ENCODE measurements around the gene CDC14A.
"Not testable (repeated sequence)": the region's sequence is repeated elsewhere in the genome, so short reads cannot be mapped to it uniquely, and the experiment has no call there.

Gene CDC14A

DNA sequence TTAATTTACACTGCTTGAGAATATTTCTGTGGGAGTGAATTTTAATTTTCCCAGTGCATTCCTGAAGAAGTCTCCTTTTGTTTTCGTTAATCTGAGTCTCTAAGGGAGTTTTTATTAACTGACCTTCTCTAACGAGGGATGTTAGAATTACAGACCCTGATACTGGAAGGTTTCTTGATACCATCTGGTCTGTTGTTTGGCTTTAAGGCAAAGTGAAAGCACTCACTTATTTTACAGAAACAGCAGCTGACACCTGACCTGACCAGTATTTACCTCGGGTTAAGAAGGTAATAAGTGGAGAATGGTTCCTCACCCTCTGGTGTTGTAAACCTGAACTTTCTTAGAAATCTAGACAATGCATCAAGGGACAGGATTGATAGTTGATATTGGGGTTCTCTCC lies 12.4 kb downstream of the CDC14A start:
- peak; percentile 19 for DNase-seq

DNA sequence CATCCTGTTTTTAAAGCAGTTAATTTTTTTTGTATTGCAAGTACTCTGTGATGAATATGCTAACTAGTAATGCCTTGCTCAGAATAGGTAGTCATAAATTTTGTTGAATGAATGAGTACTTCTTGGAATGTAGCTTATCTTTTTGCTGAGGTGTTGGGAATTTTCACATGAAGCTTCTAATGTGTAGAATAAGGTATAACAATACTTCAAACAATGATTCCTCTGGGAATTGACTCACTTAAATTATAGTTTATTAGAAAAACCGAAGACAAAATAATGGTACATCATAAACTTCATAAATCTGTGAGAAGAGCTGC lies 13.9 kb downstream of the CDC14A start:
- no peak for DNase-seq

DNA sequence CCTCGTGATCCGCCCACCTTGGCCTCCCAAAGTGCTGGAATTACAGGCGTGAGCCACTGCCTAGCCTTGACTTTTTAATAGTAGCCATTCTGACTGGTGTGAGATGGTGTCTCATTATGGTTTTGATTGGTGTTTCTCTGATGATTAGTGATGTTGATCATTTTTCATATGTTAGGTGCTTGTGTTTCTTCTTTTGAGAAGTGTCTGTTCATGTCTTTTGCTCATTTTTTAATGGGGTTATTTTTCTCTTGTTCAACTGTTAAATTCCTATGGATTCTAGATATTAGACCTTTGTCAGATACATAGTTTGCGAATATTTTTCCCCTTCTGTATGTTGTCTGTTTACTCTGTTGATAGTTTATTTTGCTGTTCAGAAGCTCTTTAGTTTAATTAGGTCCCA lies 17.0 kb downstream of the CDC14A start:
- DNase-seq: not testable (repeated sequence)

DNA sequence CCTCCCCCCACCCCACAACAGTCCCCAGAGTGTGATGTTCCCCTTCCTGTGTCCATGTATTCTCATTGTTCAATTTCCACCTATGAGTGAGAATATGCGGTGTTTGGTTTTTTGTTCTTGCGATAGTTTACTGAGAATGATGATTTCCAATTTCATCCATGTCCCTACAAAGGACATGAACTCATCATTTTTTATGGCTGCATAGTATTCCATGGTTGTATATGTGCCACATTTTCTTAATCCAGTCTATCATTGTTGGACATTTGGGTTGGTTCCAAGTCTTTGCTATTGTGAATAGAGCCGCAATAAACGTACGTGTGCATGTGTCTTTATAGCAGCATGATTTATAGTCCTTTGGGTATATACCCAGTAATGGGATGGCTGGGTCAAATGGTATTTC lies 21.6 kb downstream of the CDC14A start:
- DNase-seq: not testable (repeated sequence)

DNA sequence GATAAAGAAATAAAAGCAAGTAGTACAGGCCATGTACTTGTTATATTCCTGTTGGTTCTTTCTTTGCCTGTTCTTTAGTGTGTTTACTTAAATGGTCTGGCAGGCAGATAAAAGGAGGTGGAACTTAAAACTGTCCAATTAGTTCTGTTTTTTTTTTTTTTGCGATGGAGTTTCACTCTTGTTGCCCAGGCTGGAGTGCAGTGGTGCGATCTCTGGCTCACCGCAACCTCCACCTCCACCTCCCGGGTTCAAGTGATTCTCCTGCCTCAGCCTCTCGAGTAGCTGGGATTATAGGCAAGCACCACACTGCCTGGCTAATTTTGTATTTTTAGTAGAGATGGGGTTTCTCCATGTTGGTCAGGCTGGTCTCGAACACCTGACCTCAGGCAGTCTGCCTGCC lies 24.6 kb downstream of the CDC14A start:
- DNase-seq: not testable (repeated sequence)

DNA sequence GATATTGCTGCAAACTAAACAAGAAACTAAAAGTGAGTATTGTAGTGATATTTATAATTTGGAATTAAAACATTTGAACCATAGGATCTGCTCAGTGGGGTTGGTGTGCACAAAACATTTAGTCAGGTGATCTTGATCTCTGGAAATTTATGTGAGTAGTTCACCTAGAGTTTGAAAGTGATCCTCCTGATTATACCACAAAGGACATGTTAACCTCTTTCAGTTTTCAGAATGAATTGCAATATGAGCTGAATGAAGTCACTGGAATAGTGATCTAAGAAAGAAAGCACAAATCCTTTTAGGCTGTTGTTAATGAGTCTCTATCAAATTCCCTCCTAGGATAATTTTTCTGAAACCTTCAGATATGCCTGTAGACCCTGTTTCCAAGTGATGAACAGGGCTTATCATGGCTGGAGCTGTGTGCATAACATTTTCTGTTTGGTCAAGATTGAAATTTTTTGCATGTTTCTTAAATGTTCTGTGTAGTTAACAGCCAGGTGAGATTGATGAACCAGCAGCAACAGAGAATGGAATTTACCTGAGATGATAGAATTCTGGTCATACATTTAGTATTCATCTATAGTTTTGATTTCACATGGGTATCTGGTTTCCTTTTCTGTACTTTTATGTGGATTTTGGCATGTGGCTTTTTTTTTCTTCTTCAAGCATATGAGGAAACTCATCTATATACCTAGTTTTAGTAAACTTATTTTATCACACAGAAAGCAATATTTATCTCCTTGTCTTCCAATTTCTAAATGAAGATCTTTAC lies 25.5 kb downstream of the CDC14A start:
- DNase-seq: no peak

DNA sequence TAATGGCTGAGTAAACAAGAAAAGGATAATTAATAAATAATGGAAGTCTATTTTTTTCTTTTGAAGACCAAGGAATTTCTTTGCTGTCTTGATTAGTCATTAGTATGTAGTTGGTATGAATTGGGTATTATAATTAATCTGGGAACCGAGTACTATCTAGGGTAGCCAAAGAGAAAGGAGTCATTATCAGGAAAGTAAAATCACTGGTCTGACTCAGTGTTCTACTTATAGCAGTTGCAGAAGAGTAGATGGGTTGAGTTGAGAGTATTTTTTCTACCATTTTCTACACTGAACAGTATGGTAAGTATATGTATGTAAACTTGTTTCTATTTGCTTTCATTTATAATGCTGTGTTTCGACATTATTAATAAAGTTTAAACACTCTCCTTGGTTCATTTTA lies 26.6 kb downstream of the CDC14A start:
- DNase-seq: no peak

DNA sequence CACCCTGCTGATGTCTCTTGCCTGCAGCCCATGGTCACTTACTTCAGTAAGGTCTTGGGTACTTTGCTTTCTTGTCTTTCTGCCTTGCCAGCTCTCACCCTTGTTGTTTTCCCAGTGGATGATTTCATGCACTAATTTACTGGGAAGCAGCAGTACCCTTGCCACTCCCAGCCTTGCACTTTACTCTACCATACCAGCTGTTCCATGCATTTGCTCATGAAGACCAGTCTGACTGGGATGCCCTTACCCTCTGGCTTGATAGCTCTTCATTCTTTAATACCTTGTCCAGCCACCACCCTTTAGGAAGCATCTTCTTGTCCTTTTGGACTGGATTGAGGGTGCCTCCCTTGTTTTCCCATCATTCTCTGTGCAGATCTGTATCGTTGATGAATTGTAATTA lies 28.3 kb downstream of the CDC14A start:
- no peak for DNase-seq

DNA sequence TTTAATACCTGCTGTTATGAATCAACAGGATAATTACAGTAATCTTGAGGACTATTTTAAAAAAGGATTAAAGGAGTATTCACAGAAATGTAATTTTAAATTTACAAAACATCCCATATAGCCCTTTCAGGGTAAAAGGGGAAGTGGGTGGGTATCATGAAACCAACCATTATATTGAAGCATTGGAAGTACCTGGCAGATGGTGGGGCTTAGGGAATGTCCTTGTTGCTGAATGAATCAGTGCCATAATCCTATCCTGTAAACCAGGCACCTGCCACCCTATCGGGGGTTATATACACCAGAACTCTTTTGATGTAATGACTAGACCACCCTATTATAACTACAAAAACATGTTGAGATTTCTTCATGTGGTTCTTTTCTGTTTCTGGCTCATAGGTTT lies 30.4 kb downstream of the CDC14A start:
- DNase-seq: peak; percentile 79

DNA sequence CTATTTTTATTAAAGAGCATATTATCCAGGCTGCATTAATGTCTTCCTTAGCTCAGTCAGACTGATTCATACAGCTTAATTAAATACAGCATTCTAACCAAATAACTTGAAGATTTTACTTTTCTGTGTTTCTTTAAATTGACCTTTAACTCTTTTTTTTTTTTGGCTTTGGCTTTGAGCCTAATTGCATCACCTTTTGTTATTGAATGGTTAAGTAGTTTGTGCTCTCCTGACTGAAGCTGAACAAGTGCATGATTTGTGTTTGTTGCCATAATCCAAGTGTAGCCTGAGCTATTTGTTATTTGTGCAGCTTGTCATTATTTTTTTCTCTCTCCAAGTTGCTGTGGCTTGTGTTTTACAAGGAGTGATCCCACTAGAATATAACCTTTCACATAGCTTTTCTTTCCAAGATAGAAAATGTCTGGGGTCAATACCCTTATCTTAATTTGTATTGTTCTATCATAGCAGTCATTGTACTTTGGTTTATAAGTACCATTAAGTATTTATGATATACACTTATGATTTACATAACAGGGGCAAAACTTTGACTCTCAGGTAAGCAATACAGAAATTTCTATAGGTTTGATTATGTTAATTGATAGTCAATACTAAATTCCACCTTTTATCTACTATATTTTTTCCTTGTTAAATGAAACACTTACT lies 31.6 kb downstream of the CDC14A start:
- DNase-seq: no peak

DNA sequence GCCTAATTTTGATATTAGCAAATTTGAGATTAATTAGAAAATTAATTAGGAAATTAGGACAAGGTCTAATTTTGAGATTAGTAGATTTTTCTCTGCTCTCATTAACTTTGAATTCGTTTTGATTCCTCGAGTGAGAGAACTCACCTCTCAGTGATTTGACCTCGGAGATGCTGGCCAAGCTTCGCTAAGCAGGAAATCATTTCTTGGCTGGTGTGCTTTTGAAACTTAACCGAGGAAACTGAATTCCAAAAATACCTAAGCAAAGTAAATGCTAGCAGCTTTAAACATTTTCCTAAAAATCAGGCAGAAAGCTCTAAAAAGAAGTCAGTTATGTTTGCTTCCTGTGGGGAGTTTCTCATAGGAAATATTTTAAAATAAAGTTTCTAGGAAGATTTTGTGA lies 34.9 kb downstream of the CDC14A start:
- no peak for DNase-seq

DNA sequence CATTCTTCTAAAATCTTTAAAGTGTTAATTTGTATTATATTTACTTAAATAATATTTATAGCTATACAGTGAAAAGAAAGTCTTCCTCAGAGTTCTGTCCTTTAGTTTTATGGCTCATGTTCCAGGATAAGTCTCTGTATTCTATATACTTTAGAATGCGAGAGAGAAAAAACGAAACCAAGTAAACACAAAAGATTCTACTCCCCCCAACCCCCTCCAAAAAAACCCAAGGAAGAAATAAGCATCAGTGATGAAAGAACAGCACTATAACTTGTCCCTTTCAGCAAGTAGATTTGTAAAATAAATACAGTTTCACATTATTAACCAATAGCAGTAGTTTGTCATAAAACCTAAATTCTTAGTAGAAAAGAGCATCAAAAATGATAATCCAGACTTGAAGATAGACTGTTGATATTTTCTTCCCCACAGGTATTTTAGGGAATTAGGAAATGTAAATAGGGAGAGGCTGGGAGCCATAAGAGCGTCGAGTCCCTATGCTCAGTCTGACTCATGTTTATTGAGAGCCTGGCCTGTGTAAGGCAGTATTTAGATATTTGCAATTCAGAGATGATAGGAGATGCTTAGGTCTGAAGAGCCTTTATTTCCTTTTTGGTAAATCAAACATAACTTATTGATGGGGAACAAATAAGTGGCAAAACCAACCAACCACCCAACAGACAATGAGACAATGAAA lies 35.5 kb downstream of the CDC14A start:
- no peak for DNase-seq

DNA sequence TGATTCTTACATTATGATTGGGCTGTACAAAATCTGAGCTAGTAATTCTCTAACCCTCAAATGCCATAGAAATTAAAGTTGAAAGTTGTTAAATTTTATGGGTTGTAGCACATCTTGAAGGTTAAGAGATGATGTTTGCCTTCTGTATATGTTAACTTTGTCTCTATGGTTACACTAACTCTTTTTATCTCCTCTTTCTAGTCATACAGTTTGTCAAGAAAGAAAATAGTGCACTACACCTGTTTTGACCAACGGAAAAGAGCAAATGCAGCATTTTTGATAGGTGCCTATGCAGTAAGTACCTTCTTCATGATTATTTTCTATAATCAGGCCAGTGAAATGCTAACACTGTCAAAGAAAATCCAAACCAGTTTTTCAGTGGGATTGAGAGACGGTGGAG lies 38.2 kb downstream of the CDC14A start:
- DNase-seq: no peak

DNA sequence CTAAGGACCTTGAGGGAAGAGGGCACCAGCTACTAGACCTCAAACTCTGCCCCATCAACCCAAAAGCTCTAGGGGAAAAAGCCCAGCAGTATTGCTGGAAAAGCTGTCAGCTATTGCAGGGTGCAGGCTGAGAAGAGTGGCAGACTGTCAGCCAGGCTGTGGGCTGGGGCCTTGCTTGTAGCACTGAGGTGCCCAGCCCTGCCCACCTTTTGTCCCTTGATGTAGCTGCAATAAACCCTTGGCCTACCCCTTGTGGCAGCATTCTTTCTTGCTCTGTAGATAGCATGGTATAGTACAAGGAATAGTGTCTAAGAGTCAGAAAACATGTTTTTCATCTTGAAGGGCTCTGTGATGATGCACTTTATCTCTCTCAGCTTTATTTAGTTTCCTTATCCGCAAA lies 39.4 kb downstream of the CDC14A start:
- DNase-seq: no peak

DNA sequence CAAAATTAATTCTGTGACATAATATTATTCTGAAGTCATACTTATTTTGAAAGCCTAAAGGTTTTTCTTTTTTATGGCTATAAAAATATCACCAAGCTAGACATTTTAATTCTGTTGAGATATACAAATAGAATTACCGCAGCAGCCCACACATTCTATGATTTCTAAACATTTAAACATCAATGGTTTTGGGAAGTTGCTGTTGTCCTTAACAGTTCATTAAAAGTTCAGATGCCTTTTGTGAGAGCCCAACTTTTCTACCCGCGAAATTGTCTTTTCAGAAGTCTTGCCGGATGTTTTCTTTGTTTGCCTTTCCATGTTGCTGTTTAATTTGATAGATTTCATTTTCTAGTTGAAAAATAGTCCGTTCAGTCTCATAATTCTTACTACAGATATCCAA lies 40.5 kb downstream of the CDC14A start:
- DNase-seq: no peak

DNA sequence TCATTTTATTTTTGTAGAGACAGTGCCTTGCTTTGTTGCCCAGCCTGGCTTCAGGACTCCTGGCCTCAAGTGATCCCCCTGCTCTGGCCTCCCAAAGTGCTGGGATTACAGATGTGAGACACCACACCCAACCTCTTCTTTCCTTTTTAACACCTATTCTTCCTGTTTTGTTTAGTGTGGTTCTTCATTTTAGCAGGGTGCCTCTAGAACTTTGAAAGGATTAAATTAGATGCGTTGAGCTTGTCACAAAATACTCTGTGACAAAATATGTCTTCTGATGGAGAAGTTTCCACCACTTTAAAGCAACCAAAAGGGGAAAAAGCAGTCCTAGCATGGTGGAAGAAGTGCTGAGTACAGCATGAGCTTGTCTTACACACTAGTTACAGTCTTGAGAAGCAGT lies 42.0 kb downstream of the CDC14A start:
- no peak for DNase-seq

DNA sequence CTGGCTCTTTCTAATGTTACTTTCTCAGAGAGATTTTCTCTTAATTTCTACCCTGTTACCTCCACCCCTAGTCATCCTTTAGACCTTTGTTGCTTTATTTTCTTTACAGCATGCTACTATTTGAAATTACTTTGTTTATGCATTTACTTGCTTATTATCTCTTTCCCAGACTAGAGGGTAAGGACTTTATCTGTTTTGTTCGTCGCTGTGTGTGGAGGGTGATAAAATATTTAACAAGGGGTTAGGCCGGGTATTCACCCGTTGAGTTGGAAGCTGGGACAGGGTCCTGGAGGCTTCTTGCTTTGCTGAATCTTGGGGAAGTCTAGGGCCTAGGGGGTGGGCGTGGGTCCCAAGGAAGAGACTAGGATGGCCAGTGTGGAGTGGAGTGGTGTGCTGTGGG lies 43.6 kb downstream of the CDC14A start:
- no peak for DNase-seq

DNA sequence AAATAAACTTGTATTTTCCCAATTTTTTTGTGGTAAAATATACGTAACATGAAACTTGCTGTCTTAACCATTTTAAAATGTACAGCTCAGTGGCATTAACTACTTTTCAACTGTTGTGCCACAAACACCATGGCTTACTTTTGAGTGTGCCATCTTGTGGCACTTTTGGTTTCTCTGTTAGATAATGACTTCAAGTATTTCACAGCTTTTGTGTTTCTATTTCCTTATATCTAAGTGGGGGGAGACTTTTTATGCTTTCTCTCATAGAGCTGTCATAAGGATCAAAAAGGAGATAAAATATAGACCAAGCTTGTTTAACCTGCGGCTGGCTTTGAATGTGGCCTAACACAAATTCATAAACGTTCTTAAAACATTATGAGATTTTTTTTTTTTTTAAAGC lies 44.3 kb downstream of the CDC14A start:
- no peak for DNase-seq

DNA sequence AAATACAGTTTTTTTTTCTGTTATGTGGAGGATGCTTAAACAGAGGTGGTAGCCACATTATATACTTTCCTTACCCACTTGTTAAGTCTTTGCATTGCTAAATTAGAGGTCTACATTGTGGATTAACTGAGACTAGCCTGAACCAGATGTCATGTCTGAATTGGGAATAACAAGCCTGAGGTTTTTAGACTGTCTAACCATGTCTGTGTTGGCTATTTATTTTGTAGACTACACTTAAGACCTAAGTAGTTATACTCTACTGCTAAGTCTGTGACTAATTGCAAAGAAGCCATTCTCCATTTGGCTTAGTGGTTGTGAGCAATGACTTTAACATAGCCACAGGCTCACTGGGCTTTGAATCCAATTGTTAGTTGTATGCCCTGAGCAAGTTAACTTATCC lies 45.4 kb downstream of the CDC14A start:
- no peak for DNase-seq

DNA sequence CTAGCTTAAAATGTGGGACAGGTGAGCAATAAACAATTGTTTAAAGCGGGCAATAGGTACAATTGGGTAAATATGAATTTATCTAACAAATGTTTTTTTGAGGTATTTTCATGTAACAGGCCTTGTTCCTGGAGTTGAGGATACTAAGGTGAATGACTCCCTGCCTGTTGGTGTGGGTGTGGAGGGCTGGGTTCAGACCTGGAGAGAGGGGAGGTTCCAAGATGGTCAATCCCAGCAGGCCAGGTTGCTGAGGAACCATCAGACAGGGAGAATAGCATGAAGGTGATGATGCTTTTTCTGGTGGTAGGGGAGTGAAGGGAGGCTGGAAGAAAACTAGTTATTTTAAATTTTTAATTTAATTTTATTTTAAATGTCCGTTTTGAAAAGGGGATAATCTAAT lies 46.3 kb downstream of the CDC14A start:
- DNase-seq: no peak

DNA sequence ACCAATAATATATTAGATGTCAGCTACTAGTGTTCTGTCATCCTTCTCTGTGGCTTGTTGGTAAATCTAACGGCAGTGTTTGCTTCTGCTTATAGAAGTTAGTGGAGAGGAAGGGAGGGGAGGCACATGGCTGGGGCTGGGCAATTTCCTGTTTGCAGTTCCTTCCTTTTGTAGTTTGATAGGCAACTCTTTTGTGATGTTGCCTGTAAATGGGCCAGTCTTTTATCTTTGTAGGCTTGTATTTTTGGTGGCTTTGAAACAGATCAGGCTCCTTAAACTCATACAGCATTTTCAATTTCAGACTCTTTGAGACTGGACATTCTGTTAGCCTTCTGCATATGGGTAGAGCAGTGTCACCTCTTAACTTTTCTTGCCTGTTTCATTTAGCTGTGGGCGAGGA lies 48.1 kb downstream of the CDC14A start:
- DNase-seq: no peak

DNA sequence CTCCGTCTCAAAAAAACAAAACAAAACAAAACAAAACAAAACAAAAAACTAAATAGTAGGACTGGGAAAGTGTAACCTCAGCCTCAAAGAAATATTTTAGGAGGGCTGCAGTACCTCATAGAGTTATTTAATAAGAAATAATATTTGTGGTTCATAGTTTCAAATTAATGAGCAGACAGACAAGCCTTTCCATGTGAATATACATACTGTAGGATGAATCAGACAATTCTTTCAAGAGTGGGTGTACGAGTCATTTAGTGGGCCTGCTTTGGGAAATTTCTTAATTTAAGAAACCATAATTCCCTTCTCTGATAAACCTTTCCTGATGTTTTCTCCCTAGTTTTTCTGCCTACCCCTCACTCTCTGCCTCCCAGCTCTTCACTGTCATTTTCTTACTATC lies 52.5 kb downstream of the CDC14A start:
- DNase-seq: no peak

DNA sequence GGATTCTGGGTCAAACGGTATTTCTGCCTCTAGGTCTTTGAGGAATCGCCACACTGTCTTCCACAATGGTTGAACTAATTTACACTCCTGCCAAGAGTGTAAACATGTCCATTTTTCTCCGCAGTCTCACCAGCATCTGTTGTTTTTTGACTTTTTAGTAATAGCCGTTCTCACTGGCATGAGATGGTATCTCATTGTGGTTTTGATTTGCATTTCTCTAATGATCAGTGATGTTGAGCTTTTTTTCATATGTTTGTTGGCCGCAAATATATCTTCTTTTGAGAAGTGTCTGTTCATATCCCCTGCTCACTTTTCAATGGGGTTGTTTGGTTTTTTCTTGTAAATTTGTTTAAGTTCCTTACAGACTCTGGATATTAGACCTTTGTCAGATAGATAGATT lies 53.6 kb downstream of the CDC14A start:
- DNase-seq: not testable (repeated sequence)

DNA sequence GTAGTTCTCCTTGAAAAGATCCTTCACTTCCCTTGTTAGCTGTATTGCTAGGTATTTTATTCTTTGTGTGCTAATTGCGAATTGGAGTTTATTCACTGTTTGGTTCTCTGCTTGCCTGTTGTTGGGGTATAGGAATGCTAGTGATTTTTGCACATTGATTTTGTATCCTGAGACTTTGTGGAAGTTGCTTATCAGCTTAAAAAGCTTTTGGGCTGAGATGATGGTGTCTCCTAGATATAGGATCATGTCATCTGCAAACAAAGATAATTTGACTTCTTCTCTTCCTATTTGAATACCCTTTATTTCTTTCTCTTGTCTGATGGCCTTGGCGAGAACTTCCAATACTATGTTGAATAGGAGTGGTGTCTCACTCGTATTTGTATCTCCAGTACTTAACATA lies 55.1 kb downstream of the CDC14A start:
- not testable (repeated sequence) for DNase-seq
